GM18526 (cell line): Measurements from ENCODE around the gene ACSL5.

Experiments used
- POLR2A ChIP-seq: IDR thresholded peaks from 3 replicates; pipeline ENCODE4 v1.6.1; 2011; ENCODE audit not compliant: insufficient read length; ENCODE audit errors: extremely low read depth

Gene ACSL5

GRCh38 chr10:112424651-112425050 is 50.7 kb downstream of the ACSL5 start:
- no peak for TF ChIP-seq POLR2A

- TF ChIP-seq POLR2A, result no peak
Observed at GRCh38 chr10:112426111-112426510, 52.2 kb downstream of the ACSL5 start.

GRCh38 chr10:112429147-112429546 is 55.2 kb downstream of the ACSL5 start:
- no peak for TF ChIP-seq POLR2A

GRCh38 chr10:112429654-112430230 is 55.8 kb downstream of the ACSL5 start:
- TF ChIP-seq POLR2A, result no peak

- TF ChIP-seq POLR2A, result no peak
Observed at GRCh38 chr10:112433136-112433535, 59.2 kb downstream of the ACSL5 start.

- TF ChIP-seq POLR2A, result no peak
Observed at GRCh38 chr10:112434988-112435619, 61.2 kb downstream of the ACSL5 start.

- TF ChIP-seq POLR2A, result no peak
Observed at GRCh38 chr10:112438356-112438755, 64.4 kb downstream of the ACSL5 start.

GRCh38 chr10:112441520-112441919 is 67.6 kb downstream of the ACSL5 start:
- TF ChIP-seq POLR2A, result no peak

GRCh38 chr10:112442063-112442462 is 68.1 kb downstream of the ACSL5 start:
- no peak for TF ChIP-seq POLR2A

- no peak for TF ChIP-seq POLR2A
Observed at GRCh38 chr10:112446055-112446854, 72.3 kb downstream of the ACSL5 start.

GRCh38 chr10:112446855-112447619 is 73.1 kb downstream of the ACSL5 start, which contains the start of the genes VTI1A and ZDHHC6:
Gene VTI1A, plus strand, starts transcription at chr10:112447215. Its CDS starts 159 bp downstream, at chr10:112447374.
Gene ZDHHC6, minus strand, starts transcription at chr10:112446914. Its CDS starts 1,478 bp downstream, at chr10:112445436.
- peak; percentile 89 for TF ChIP-seq POLR2A

GRCh38 chr10:112447620-112447928 is 73.7 kb downstream of the ACSL5 start:
- no peak for TF ChIP-seq POLR2A

- no peak for TF ChIP-seq POLR2A
Observed at GRCh38 chr10:112448888-112449287, 75.0 kb downstream of the ACSL5 start.

GRCh38 chr10:112454910-112455779 is 81.2 kb downstream of the ACSL5 start:
- TF ChIP-seq POLR2A, result no peak
